Measurements from ENCODE around the gene ARL8B. TPM values are rescaled to one million over a fixed set of nuclear protein-coding genes. Genes with fewer than 3 reads are reported as not detected.
"Not testable (repeated sequence)": the region's sequence is repeated elsewhere in the genome, so short reads cannot be mapped to it uniquely, and the experiment has no call there.

Gene ARL8B
- total RNA-seq, 3 donors from 2014 or later (not counting 1 experiment from before 2014, with no cell fraction given), result 43.3 to 52.7 (median 48.9) TPM

DNA sequence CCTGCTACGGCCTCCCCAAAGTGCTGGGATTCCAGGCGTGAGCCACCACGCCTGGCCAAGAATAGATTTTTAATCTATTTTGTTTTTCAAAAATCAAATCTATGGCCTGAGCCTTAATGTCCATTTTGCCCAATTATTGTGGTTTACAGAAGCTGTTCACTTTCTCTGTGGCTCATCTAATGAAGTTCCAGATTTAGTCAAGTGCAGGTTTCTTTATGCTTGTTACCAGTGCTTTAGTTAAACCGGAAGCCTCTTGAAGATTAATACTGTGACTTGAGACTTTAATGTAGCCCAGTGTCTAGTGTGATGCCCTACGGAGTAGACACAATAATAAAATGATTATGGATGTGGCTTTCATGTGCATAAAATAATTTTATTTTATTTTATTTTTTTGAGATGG is 48.9 kb downstream of the ARL8B start:
- H3K9me3 Mint-ChIP-seq, result no peaks in the 10 kb centered on the region
- WGBS (ENCODE audit: insufficient coverage), result 87% methylated on average over 5 of the region's 5 CpGs
- H3K27ac Mint-ChIP-seq, result no peak overlapping the region
- TF ChIP-seq, protein P1, sequence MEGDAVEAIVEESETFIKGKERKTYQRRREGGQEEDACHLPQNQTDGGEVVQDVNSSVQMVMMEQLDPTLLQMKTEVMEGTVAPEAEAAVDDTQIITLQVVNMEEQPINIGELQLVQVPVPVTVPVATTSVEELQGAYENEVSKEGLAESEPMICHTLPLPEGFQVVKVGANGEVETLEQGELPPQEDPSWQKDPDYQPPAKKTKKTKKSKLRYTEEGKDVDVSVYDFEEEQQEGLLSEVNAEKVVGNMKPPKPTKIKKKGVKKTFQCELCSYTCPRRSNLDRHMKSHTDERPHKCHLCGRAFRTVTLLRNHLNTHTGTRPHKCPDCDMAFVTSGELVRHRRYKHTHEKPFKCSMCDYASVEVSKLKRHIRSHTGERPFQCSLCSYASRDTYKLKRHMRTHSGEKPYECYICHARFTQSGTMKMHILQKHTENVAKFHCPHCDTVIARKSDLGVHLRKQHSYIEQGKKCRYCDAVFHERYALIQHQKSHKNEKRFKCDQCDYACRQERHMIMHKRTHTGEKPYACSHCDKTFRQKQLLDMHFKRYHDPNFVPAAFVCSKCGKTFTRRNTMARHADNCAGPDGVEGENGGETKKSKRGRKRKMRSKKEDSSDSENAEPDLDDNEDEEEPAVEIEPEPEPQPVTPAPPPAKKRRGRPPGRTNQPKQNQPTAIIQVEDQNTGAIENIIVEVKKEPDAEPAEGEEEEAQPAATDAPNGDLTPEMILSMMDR (IDR thresholded peaks at IDR 0.05), result no peak
- DNase-seq (no peak), ATAC-seq (no peak)
- Histone ChIP-seq H3K27ac (ENCODE audit: low read length) (no peak overlapping the region), H3K36me3 (ENCODE audit: control insufficient read depth, insufficient read depth, low read length) (peaks cover 43% of the 10 kb centered on the region), H3K4me1 (ENCODE audit: control insufficient read depth, insufficient read depth, low read length) (no peaks in the 10 kb centered on the region), H3K27me3 (ENCODE audit: control insufficient read depth, insufficient read depth, low read length) (no peaks in the 10 kb centered on the region), H3K9me3 (ENCODE audit: control insufficient read depth, insufficient read depth, low read length) (no peaks in the 10 kb centered on the region), H3K4me3 (ENCODE audit: low read length) (no peak overlapping the region)
- intact Hi-C loops (cut with micrococcal nuclease), result no loop called here
- H3K36me3 Mint-ChIP-seq, result no peaks in the 10 kb centered on the region
- no peaks in the 10 kb centered on the region for H3K27me3 Mint-ChIP-seq (ENCODE audit: low read depth in 2 of 2)
- no peak overlapping the region for H3K4me3 Mint-ChIP-seq
- H3K4me1 Mint-ChIP-seq, result peaks cover 19 to 25% of the 10 kb centered on the region in 2 donors

DNA sequence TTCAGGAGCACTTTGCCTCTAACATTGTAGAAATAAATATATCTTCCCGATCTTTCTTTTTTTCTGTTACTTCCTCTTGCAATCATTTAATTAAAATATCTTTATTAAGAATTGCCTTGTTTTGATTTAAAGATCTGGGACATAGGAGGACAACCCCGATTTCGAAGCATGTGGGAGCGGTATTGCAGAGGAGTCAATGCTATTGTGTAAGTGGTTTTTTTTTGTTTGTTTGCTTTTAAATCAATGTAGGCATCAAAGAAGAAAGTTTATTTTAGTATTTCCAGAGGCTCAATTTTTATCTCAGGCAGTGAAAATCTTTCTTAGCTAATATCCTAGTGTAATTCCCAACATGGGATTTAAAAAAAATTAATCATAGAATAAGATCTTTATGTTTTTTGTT is 49.9 kb downstream of the ARL8B start:
- TF ChIP-seq, protein P1 (IDR thresholded peaks at IDR 0.05), result no peak
- Histone ChIP-seq H3K4me1 (ENCODE audit: control insufficient read depth, insufficient read depth, low read length) (no peaks in the 10 kb centered on the region), H3K27ac (ENCODE audit: low read length) (no peak overlapping the region), H3K36me3 (ENCODE audit: control insufficient read depth, insufficient read depth, low read length) (peaks cover 50% of the 10 kb centered on the region), H3K4me3 (ENCODE audit: low read length) (no peak overlapping the region), H3K9me3 (ENCODE audit: control insufficient read depth, insufficient read depth, low read length) (no peaks in the 10 kb centered on the region), H3K27me3 (ENCODE audit: control insufficient read depth, insufficient read depth, low read length) (no peaks in the 10 kb centered on the region)
- peaks cover 12 to 18% of the 10 kb centered on the region in 2 donors for H3K4me1 Mint-ChIP-seq
- intact Hi-C loops (cut with micrococcal nuclease), result no loop called here
- no peaks in the 10 kb centered on the region for H3K9me3 Mint-ChIP-seq
- WGBS (ENCODE audit: insufficient coverage), result 92% methylated on average over 3 of the region's 4 CpGs
- H3K4me3 Mint-ChIP-seq, result no peak overlapping the region
- H3K27ac Mint-ChIP-seq, result no peak overlapping the region
- DNase-seq, result no peak
- no peaks in the 10 kb centered on the region for H3K27me3 Mint-ChIP-seq (ENCODE audit: low read depth in 2 of 2)
- no peak for ATAC-seq
- H3K36me3 Mint-ChIP-seq, result no peaks in the 10 kb centered on the region

- H3K27me3 Mint-ChIP-seq (ENCODE audit: low read depth in 2 of 2); H3K4me1 Mint-ChIP-seq; H3K27me3 ChIP-seq (ENCODE audit: control insufficient read depth, insufficient read depth, low read length); H3K4me3 Mint-ChIP-seq; DNase-seq; H3K27ac Mint-ChIP-seq; intact Hi-C loops (cut with micrococcal nuclease); H3K9me3 Mint-ChIP-seq; H3K27ac ChIP-seq (ENCODE audit: low read length); H3K9me3 ChIP-seq (ENCODE audit: control insufficient read depth, insufficient read depth, low read length); H3K4me3 ChIP-seq (ENCODE audit: low read length); H3K4me1 ChIP-seq (ENCODE audit: control insufficient read depth, insufficient read depth, low read length); ATAC-seq: not testable (repeated sequence)
- 92% methylated on average over 1 of the region's 2 CpGs for WGBS (ENCODE audit: insufficient coverage)
- H3K36me3 ChIP-seq (ENCODE audit: control insufficient read depth, insufficient read depth, low read length), result peaks cover 51% of the 10 kb centered on the region
- H3K36me3 Mint-ChIP-seq, result peaks cover 25% of the 10 kb centered on the region
Observed at GRCh38 chr3:5179036-5179435, 56.9 kb downstream of the ARL8B start.

DNA sequence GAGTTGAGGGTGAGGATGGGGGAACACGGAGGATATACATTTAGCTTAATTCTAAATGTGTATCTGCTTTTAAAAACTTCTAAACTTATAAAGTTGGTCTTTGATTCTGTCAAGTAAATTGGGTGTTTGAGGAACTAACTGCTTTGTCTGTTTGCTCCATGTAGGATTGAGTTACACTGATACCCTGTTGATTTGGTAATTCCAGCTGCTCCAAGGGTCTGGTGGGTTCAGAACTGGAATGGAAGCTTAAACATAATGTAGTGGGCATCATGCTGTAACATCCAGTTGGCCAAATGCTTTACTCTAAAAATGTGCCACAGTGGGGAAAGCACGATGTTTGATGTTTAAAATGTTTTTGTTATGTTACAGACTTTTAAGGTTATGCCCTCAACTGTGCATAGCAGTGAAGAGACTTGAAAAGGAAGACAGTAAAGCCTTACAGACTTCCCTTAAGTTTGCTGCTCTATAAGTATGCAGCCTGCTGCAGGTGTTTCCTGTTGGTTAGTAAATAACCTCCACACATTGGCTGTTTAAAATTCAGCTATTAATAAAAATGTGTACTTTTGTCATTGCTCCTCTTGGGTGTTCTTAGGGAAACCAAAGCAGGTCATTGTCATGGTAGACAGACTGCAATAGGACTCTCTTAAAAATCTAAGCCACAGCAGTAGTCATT is 59.5 kb downstream of the ARL8B start:
- H3K36me3 ChIP-seq (ENCODE audit: control insufficient read depth, insufficient read depth, low read length), result peaks cover 31% of the 10 kb centered on the region
- H3K27ac ChIP-seq (ENCODE audit: low read length), result no peak overlapping the region
- Mint-ChIP-seq H3K27ac (no peak overlapping the region), H3K27me3 (ENCODE audit: low read depth in 2 of 2) (no peaks in the 10 kb centered on the region), H3K36me3 (peaks cover 25% of the 10 kb centered on the region), H3K9me3 (no peaks in the 10 kb centered on the region), H3K4me1 (peaks cover 6 to 11% of the 10 kb centered on the region in 2 donors), H3K4me3 (no peak overlapping the region)
- DNase-seq, result no peak
- H3K4me3 ChIP-seq (ENCODE audit: low read length), result no peak overlapping the region
- intact Hi-C loops (cut with micrococcal nuclease), result no loop called here
- TF ChIP-seq, protein P1 (IDR thresholded peaks at IDR 0.05), result no peak
- WGBS (ENCODE audit: insufficient coverage), result 7% methylated on average over 1 of the region's 2 CpGs
- H3K9me3 ChIP-seq (ENCODE audit: control insufficient read depth, insufficient read depth, low read length), result no peaks in the 10 kb centered on the region
- no peak for ATAC-seq
- H3K27me3 ChIP-seq (ENCODE audit: control insufficient read depth, insufficient read depth, low read length), result no peaks in the 10 kb centered on the region
- H3K4me1 ChIP-seq (ENCODE audit: control insufficient read depth, insufficient read depth, low read length), result peaks cover 2% of the 10 kb centered on the region

DNA sequence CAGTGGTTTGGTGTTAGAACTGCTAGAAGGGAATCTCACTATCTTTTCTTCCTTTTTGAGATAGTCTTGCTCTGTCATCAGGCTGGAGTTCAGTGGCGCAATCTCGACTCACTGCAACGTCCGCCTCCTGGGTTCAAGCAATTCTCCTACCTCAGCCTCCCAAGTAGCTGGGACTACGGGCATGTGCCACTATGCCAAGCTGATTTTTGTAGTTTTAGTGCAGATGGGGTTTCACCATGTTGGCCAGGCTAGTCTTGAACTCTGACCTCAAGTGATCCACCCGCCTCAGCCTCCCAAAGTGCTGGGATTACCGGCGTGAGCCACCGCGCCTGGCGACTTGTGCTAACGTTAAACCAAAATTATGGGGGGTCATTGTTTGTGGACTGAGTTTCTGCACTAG is 61.6 kb downstream of the ARL8B start:
- H3K27ac ChIP-seq (ENCODE audit: low read length); ATAC-seq; H3K9me3 Mint-ChIP-seq; H3K9me3 ChIP-seq (ENCODE audit: control insufficient read depth, insufficient read depth, low read length); H3K27ac Mint-ChIP-seq; H3K4me3 Mint-ChIP-seq; H3K27me3 Mint-ChIP-seq (ENCODE audit: low read depth in 2 of 2); DNase-seq; H3K4me3 ChIP-seq (ENCODE audit: low read length); H3K4me1 ChIP-seq (ENCODE audit: control insufficient read depth, insufficient read depth, low read length); H3K27me3 ChIP-seq (ENCODE audit: control insufficient read depth, insufficient read depth, low read length); intact Hi-C loops (cut with micrococcal nuclease): not testable (repeated sequence)
- Mint-ChIP-seq H3K36me3 (peaks cover 19% of the 10 kb centered on the region), H3K4me1 (peaks cover 15 to 19% of the 10 kb centered on the region in 2 donors)
- peaks cover 16% of the 10 kb centered on the region for H3K36me3 ChIP-seq (ENCODE audit: control insufficient read depth, insufficient read depth, low read length)
- 96% methylated on average over 12 of the region's 12 CpGs for WGBS (ENCODE audit: insufficient coverage)

All from natural killer cell (primary cell).